ENCODE results near the gene CCNB1IP1. TPM values are rescaled to one million over a fixed set of nuclear protein-coding genes. Genes with fewer than 3 reads are reported as not detected.
"Not testable (repeated sequence)": the region's sequence is repeated elsewhere in the genome, so short reads cannot be mapped to it uniquely, and the experiment has no call there.

The CCNB1IP1 gene
- total RNA-seq, 1 donor from 2014 or later: 41.2 TPM

DNA sequence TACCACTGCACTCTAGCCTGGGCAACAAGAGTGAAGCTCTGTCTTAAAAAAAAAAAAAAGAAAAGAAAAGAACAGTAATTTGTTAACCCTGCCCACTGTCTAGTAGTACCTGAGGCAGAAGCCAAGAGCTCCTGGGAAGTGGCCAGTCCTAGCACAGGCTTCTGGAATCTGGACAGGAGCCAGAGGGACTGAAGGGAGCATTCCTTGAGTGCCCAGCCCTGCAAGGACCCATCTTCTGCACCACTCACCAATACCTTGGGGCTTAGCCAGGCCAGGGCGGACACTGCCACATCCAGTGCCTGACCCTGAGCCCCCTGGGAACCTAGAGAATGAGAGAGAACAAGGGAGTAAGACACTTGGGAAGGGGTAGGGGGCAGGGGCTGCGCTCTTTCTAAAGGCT lies 44.1 kb upstream of the CCNB1IP1 start:
- Mint-ChIP-seq H3K27me3 (ENCODE audit: low read depth) (no peaks in the 10 kb centered on the region), H3K4me1 (ENCODE audit: low read depth) (no peaks in the 10 kb centered on the region), H3K9me3 (ENCODE audit: low read depth) (no peaks in the 10 kb centered on the region), H3K4me3 (ENCODE audit: unreplicated experiment) (no peak overlapping the region), H3K27ac (ENCODE audit: unreplicated experiment) (no peak overlapping the region), H3K36me3 (ENCODE audit: low read depth) (peaks cover 61% of the 10 kb centered on the region)
- DNase-seq (ENCODE audit: low spot score): no peak
- TF ChIP-seq, protein P1, sequence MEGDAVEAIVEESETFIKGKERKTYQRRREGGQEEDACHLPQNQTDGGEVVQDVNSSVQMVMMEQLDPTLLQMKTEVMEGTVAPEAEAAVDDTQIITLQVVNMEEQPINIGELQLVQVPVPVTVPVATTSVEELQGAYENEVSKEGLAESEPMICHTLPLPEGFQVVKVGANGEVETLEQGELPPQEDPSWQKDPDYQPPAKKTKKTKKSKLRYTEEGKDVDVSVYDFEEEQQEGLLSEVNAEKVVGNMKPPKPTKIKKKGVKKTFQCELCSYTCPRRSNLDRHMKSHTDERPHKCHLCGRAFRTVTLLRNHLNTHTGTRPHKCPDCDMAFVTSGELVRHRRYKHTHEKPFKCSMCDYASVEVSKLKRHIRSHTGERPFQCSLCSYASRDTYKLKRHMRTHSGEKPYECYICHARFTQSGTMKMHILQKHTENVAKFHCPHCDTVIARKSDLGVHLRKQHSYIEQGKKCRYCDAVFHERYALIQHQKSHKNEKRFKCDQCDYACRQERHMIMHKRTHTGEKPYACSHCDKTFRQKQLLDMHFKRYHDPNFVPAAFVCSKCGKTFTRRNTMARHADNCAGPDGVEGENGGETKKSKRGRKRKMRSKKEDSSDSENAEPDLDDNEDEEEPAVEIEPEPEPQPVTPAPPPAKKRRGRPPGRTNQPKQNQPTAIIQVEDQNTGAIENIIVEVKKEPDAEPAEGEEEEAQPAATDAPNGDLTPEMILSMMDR (IDR thresholded peaks at IDR 0.05): no peak

DNA sequence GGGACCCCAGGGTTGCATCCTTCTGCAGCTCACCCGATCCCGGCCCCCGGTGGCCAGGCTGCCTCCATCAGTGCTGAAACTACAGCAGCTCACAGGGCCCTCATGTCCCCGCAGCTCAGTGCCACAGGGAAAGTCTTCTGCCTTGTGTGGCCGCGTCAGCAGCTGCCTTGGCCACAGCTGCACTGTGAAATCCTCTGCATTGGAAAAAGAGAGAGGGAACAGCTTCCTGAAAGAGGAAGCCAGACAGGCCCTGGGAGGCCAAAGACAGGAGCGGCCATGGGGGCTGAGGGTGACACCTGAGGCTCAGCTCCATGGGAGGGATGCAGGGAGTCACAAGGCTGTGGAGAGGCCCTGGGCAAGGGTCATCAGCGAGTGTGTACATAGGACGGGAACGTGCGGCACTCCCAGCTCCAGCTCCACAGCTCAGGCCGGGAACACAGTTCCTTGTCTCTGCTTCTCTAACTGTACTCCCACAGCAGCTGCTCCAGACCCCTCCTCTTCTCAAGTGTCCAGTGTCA lies 43.1 kb upstream of the CCNB1IP1 start:
- peaks cover 62% of the 10 kb centered on the region for H3K36me3 Mint-ChIP-seq (ENCODE audit: low read depth)
- no peak overlapping the region for H3K27ac Mint-ChIP-seq (ENCODE audit: unreplicated experiment)
- H3K4me1 Mint-ChIP-seq (ENCODE audit: low read depth): no peaks in the 10 kb centered on the region
- TF ChIP-seq, protein P1 (IDR thresholded peaks at IDR 0.05): no peak
- no peak overlapping the region for H3K4me3 Mint-ChIP-seq (ENCODE audit: unreplicated experiment)
- no peaks in the 10 kb centered on the region for H3K27me3 Mint-ChIP-seq (ENCODE audit: low read depth)
- no peak for DNase-seq (ENCODE audit: low spot score)
- no peaks in the 10 kb centered on the region for H3K9me3 Mint-ChIP-seq (ENCODE audit: low read depth)

DNA sequence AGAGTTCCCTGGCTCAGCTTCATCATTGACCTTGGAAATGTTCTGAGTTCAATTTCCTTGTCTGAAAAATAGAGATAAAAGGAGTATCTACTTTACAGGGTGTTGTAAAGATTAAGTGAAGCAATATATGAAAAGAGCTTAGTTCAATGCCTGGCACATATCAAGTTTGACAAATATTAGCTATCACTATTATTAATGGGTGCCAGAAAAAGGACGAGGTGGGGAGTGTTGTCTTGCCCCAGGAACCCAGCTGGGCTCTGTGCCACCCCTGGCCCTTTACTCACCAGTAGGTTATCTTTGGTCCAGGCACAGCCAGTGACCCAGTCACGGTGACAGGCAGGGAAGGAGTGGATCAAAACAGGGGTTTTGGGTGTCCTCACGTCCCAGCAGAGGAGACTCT lies 42.4 kb upstream of the CCNB1IP1 start:
- no peaks in the 10 kb centered on the region for H3K9me3 Mint-ChIP-seq (ENCODE audit: low read depth)
- no peak overlapping the region for H3K4me3 Mint-ChIP-seq (ENCODE audit: unreplicated experiment)
- H3K4me1 Mint-ChIP-seq (ENCODE audit: low read depth): no peaks in the 10 kb centered on the region
- no peak overlapping the region for H3K27ac Mint-ChIP-seq (ENCODE audit: unreplicated experiment)
- TF ChIP-seq, protein P1 (IDR thresholded peaks at IDR 0.05): no peak
- H3K27me3 Mint-ChIP-seq (ENCODE audit: low read depth): no peaks in the 10 kb centered on the region
- peaks cover 61% of the 10 kb centered on the region for H3K36me3 Mint-ChIP-seq (ENCODE audit: low read depth)
- DNase-seq (ENCODE audit: low spot score): no peak

DNA sequence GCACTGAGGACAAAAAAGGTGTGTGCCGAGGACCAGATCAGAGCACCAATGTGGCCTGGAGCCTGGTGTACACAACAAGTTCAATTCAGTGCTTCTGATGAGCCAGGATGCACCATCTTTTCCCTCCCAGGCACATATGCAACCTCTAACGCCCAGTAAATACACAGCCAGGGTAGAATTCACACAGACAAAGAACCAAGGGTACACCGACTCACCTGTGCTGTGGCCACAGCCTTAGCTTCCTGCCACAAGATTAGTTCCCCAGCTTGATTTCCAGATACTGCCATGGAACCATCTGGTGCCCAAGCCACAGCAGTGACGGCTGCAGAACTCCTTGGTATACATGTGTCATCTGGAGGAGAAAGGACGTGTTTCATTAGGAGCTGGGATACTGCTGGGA lies 39.7 kb upstream of the CCNB1IP1 start:
- H3K4me1 Mint-ChIP-seq (ENCODE audit: low read depth): no peaks in the 10 kb centered on the region
- peaks cover 62% of the 10 kb centered on the region for H3K36me3 Mint-ChIP-seq (ENCODE audit: low read depth)
- no peak overlapping the region for H3K27ac Mint-ChIP-seq (ENCODE audit: unreplicated experiment)
- H3K9me3 Mint-ChIP-seq (ENCODE audit: low read depth): no peaks in the 10 kb centered on the region
- H3K4me3 Mint-ChIP-seq (ENCODE audit: unreplicated experiment): no peak overlapping the region
- no peaks in the 10 kb centered on the region for H3K27me3 Mint-ChIP-seq (ENCODE audit: low read depth)
- no peak for DNase-seq (ENCODE audit: low spot score)
- TF ChIP-seq, protein P1 (IDR thresholded peaks at IDR 0.05): no peak

DNA sequence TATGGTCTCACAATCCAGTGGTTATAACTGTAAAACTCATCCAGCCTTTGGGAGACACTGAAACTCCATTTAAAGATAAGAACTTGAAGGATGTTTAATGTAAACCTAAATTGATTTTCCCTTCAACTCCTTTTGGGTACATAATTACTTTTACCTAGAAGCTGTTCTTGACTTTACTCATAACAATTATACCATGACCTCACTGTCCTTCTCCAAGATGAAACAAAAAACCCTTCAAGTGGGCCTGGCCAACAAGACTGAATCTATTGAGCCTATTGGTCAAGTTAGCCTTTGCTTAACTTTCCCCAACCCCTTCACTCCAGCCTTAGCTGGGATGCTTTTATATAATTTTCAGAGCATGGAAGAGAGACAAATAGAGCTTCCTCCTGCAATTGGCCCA lies 32.8 kb upstream of the CCNB1IP1 start:
- no peak for DNase-seq (ENCODE audit: low spot score)
- Mint-ChIP-seq H3K27ac (ENCODE audit: unreplicated experiment) (no peak overlapping the region), H3K36me3 (ENCODE audit: low read depth) (peaks cover 32% of the 10 kb centered on the region), H3K9me3 (ENCODE audit: low read depth) (no peaks in the 10 kb centered on the region), H3K4me3 (ENCODE audit: unreplicated experiment) (no peak overlapping the region), H3K27me3 (ENCODE audit: low read depth) (no peaks in the 10 kb centered on the region), H3K4me1 (ENCODE audit: low read depth) (no peaks in the 10 kb centered on the region)
- TF ChIP-seq, protein P1 (IDR thresholded peaks at IDR 0.05): no peak

DNA sequence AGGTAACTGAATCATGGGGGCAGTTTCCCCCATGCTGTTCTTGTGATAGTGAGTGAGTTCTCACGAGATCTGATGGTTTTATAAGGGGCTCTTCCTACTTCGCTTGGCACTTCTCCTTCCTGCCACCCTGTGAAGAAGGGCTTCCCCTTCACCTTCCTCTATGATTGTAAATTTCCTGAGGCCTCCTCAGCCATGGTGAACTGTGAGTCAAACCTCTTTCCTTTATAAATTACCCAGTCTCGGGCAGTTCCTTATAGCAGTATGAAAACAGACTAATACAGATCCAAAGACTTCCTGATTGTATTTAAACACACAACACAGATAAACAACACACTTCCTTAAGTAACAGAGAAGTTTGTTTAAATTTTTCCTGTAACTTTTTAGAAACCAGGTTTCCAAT lies 25.4 kb upstream of the CCNB1IP1 start:
- not testable (repeated sequence) for DNase-seq (ENCODE audit: low spot score); H3K27me3 Mint-ChIP-seq (ENCODE audit: low read depth); H3K27ac Mint-ChIP-seq (ENCODE audit: unreplicated experiment); H3K4me1 Mint-ChIP-seq (ENCODE audit: low read depth); H3K4me3 Mint-ChIP-seq (ENCODE audit: unreplicated experiment); H3K9me3 Mint-ChIP-seq (ENCODE audit: low read depth)
- peaks cover 28% of the 10 kb centered on the region for H3K36me3 Mint-ChIP-seq (ENCODE audit: low read depth)

All from chondrocyte (in vitro differentiated cells).